ENCODE data around the gene RACK1. TPM values are rescaled to one million over a fixed set of nuclear protein-coding genes. Genes with fewer than 3 reads are reported as not detected.

The RACK1 gene
- total and polyA plus RNA-seq, 2 of the 13 experiments (the other 11 are each of a cell fraction or from before 2014, with no cell fraction given) = 2,514 to 6,141 TPM

DNA sequence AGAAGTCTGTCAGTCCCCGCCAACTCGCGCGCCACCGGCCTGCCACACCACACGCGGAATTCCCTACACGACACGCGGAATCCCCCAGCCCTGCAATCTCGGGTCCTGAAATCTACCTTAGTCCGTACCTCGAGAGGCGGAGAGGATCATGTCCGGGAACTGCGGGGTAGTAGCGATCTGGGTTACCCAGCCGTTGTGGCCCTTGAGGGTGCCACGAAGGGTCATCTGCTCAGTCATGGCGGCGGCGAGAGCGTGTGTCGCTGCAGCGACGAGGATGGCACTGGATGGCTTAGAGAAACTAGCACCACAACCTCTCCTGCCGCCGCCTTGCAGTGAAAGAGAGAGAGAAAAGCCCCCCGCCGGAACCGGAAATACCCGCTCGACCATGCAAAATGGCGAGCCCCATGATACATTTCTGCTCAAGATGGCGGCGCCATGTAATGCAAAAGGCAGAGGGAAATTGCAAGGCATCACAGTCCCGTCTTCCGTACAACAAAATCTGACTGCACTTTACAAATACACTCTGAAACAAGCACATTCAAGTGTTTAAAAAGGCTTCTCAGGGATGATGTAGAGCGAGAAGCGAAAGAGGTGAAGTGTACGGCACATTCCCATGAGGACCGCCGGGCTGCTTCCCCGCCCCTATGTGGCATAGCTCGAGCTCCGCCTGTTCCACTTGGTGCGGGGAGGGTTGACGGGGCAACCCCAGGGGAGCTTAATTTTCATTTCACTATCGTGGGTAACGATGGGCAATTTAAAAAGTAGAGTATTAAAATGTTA lies at the start of gene RACK1 (continued):
- TF ChIP-seq KDM5A (IDR thresholded peaks at IDR 0.05; ENCODE audit: borderline replicate concordance, low read length) (peak; percentile 61; the same call in 1 of the 2 replicates), SP5 (CRISPR knock-in tag; IDR thresholded peaks at IDR 0.05; ENCODE audit: borderline replicate concordance, low read depth) (peak; percentile 55; the same call in 1 of the 2 replicates), XBP1 (CRISPR knock-in tag; IDR thresholded peaks at IDR 0.05) (no peak), SMARCC2 (IDR thresholded peaks at IDR 0.05) (no peak), KAT7 (CRISPR knock-in tag; IDR thresholded peaks at IDR 0.05; ENCODE audit: borderline replicate concordance) (0 out of 2 replicates have a peak, but pooled peaks have one; percentile 56), SMYD3 (CRISPR knock-in tag; IDR thresholded peaks at IDR 0.05) (no peak), ADNP (CRISPR knock-in tag; IDR thresholded peaks at IDR 0.05) (no peak), ZNF33B (CRISPR knock-in tag; IDR thresholded peaks at IDR 0.05) (no peak; the same call in 1 of the 2 replicates), KMT2B (CRISPR knock-in tag; IDR thresholded peaks at IDR 0.05) (no peak; the same call in 1 of the 2 replicates), HMG20A (CRISPR knock-in tag; IDR thresholded peaks at IDR 0.05; ENCODE audit: borderline replicate concordance) (no peak), ZNF777 (CRISPR knock-in tag; IDR thresholded peaks at IDR 0.05) (no peak; the same call in 1 of the 2 replicates), SP2 (CRISPR knock-in tag; IDR thresholded peaks at IDR 0.05) (no peak), MXD4 (CRISPR knock-in tag; IDR thresholded peaks at IDR 0.05) (peak; percentile 73; the same call in 1 of the 2 replicates), CBFB (CRISPR knock-in tag; IDR thresholded peaks at IDR 0.05) (no peak; the same call in 1 of the 2 replicates), MED1 (CRISPR knock-in tag; IDR thresholded peaks at IDR 0.05) (0 out of 2 replicates have a peak, but pooled peaks have one; percentile 11), RBFOX2 (IDR thresholded peaks at IDR 0.05; ENCODE audit: low read depth, low read length) (peak; percentile 90)
- TF ChIP-seq, protein P1, sequence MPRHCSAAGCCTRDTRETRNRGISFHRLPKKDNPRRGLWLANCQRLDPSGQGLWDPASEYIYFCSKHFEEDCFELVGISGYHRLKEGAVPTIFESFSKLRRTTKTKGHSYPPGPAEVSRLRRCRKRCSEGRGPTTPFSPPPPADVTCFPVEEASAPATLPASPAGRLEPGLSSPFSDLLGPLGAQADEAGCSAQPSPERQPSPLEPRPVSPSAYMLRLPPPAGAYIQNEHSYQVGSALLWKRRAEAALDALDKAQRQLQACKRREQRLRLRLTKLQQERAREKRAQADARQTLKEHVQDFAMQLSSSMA (CRISPR knock-in tag; IDR thresholded peaks at IDR 0.05) = peak; percentile 98; the same call in 1 of the 2 replicates
- TF ChIP-seq, protein P2, sequence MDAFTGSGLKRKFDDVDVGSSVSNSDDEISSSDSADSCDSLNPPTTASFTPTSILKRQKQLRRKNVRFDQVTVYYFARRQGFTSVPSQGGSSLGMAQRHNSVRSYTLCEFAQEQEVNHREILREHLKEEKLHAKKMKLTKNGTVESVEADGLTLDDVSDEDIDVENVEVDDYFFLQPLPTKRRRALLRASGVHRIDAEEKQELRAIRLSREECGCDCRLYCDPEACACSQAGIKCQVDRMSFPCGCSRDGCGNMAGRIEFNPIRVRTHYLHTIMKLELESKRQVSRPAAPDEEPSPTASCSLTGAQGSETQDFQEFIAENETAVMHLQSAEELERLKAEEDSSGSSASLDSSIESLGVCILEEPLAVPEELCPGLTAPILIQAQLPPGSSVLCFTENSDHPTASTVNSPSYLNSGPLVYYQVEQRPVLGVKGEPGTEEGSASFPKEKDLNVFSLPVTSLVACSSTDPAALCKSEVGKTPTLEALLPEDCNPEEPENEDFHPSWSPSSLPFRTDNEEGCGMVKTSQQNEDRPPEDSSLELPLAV (CRISPR knock-in tag; conservative IDR thresholded peaks at IDR 0.05; ENCODE audit: low read depth) = 0 out of 2 replicates have a peak, but pooled peaks have one; percentile 80
- TF ChIP-seq, protein P3, sequence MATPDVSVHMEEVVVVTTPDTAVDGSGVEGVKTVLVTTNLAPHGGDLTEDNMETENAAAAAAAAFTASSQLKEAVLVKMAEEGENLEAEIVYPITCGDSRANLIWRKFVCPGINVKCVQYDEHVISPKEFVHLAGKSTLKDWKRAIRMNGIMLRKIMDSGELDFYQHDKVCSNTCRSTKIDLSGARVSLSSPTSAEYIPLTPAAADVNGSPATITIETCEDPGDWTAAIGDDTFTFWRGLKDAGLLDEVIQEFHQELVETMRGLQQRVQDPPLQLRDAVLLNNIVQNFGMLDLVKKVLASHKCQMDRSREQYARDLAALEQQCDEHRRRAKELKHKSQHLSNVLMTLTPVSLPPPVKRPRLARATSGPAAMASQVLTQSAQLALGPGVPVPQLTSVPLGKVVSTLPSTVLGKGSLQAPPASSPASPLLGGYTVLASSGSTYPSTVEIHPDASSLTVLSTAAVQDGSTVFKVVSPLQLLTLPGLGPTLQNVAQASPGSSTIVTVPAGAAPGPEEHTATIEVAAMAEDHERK (CRISPR knock-in tag; IDR thresholded peaks at IDR 0.05; ENCODE audit: low read depth) = no peak
- TF ChIP-seq, protein P4, sequence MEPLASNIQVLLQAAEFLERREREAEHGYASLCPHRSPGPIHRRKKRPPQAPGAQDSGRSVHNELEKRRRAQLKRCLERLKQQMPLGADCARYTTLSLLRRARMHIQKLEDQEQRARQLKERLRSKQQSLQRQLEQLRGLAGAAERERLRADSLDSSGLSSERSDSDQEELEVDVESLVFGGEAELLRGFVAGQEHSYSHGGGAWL (CRISPR knock-in tag; IDR thresholded peaks at IDR 0.05) = peak; percentile 73
- TF ChIP-seq, protein P5, sequence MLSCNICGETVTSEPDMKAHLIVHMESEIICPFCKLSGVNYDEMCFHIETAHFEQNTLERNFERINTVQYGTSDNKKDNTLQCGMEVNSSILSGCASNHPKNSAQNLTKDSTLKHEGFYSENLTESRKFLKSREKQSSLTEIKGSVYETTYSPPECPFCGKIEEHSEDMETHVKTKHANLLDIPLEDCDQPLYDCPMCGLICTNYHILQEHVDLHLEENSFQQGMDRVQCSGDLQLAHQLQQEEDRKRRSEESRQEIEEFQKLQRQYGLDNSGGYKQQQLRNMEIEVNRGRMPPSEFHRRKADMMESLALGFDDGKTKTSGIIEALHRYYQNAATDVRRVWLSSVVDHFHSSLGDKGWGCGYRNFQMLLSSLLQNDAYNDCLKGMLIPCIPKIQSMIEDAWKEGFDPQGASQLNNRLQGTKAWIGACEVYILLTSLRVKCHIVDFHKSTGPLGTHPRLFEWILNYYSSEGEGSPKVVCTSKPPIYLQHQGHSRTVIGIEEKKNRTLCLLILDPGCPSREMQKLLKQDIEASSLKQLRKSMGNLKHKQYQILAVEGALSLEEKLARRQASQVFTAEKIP (CRISPR knock-in tag; IDR thresholded peaks at IDR 0.05; ENCODE audit: borderline replicate concordance) = no peak

Measured in HepG2 (cell line).